ENCODE data around the gene SH3BP4. TPM values are rescaled to one million over a fixed set of nuclear protein-coding genes. Genes with fewer than 3 reads are reported as not detected.

SH3BP4 gene
- total RNA-seq, 4 donors from 2014 or later: 13.5 to 28.4 (median 20.1) TPM

DNA sequence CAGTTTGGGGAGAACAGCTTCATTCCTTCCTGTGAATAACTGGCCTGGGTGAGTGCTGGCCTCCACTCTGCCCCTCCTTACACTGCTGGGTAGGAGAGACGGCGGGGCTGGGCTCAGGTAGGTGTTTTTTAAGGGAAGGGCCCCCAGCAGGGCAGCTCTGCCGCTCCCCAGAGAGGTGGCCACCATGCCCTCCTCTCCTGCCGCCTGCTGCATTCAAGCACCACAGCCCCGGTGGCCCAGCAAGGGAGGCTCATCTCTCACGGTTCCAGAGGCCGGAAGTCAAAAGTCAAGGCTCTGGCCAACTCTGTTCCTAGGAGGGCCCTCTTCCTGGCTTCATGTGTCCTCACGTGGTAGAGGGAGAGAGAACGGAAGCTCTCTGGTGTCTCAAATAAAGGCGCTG is 81.1 kb downstream of the SH3BP4 start:
- intact Hi-C loops (cut with DNase I; ENCODE audit: low total_unique reads): no loop called here
- no peak overlapping the region for H3K27ac ChIP-seq
- H3K27me3 ChIP-seq: no peaks in the 10 kb centered on the region
- TF ChIP-seq POLR2A (IDR thresholded peaks at IDR 0.05): no peak
- TF ChIP-seq, protein P1, sequence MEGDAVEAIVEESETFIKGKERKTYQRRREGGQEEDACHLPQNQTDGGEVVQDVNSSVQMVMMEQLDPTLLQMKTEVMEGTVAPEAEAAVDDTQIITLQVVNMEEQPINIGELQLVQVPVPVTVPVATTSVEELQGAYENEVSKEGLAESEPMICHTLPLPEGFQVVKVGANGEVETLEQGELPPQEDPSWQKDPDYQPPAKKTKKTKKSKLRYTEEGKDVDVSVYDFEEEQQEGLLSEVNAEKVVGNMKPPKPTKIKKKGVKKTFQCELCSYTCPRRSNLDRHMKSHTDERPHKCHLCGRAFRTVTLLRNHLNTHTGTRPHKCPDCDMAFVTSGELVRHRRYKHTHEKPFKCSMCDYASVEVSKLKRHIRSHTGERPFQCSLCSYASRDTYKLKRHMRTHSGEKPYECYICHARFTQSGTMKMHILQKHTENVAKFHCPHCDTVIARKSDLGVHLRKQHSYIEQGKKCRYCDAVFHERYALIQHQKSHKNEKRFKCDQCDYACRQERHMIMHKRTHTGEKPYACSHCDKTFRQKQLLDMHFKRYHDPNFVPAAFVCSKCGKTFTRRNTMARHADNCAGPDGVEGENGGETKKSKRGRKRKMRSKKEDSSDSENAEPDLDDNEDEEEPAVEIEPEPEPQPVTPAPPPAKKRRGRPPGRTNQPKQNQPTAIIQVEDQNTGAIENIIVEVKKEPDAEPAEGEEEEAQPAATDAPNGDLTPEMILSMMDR (IDR thresholded peaks at IDR 0.05): no peak
- no peaks in the 10 kb centered on the region for H3K36me3 ChIP-seq
- H3K4me1 ChIP-seq: no peaks in the 10 kb centered on the region
- no peaks in the 10 kb centered on the region for H3K9me3 ChIP-seq
- DNase-seq: no peak
- H3K4me3 ChIP-seq: no peak overlapping the region

DNA sequence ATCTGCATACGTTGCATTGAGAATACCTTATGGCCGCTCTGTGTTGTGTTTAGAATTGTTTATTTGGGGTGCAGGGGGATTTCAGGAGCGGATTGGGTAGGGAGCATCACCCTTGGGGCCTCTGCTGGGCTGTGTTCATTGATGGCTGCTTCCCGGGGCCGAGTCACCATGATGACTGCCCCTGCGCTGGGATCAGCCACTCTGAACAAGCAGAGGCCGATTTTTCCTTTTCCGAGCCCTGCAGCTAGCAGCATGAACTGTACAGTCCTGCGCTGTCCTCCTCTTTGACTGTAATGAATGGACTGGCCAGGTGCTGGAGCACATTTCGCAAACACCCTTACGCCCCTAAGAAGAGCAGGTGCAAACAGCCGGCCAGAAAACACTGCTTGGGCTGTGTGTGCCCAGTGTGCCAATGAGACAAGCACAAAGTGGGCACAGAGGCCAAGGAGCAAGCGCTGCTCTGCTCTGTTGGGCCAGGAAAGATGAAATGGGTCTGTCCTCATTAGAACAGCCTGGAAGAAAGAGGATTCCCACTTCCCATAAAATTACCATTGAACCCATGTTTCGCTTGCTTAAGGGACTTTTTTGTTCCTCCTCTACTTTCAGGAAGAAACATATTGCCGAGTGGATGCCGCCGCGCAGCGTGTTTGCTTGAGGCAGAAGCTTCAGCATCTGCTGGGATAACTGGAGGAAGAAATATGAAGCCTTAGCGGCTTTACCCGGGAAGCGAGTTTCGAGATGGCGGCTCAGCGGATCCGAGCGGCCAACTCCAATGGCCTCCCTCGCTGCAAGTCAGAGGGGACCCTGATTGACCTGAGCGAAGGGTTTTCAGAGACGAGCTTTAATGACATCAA is 82.7 kb downstream of the SH3BP4 start:
- H3K27ac ChIP-seq: no peak overlapping the region
- no peaks in the 10 kb centered on the region for H3K27me3 ChIP-seq
- intact Hi-C loops (cut with DNase I; ENCODE audit: low total_unique reads): no loop called here
- no peak overlapping the region for H3K4me3 ChIP-seq
- no peaks in the 10 kb centered on the region for H3K9me3 ChIP-seq
- TF ChIP-seq, protein P1 (IDR thresholded peaks at IDR 0.05): no peak
- no peak for TF ChIP-seq POLR2A (IDR thresholded peaks at IDR 0.05)
- no peaks in the 10 kb centered on the region for H3K36me3 ChIP-seq
- H3K4me1 ChIP-seq: no peaks in the 10 kb centered on the region
- DNase-seq: no peak

DNA sequence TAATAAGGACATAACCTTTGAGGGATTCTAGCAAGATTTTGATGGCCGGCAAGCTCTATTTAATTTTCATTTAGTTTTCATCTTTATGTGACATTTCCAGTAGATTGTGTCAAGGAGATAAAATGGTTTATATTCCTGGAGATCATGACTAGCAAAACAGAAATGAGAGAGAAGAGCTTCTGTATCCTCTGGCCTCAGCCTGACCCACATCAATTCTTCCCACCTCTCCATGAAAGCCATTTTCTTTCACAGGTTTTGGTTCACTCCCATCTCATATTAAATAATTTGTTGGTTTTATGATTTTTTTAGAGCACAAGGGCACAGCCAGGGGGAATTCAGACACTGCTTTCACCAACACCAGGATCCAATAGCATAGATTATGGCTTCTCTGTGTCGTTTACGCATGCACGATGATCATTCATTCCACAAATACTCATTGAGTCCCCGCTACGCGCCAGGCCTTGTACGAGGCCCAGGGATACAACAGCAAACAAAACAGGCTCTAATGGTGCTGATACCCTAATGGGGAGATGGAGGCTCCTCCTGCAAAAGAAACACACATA is 85.9 kb downstream of the SH3BP4 start:
- Histone ChIP-seq H3K27ac (no peak overlapping the region), H3K4me3 (no peak overlapping the region), H3K27me3 (no peaks in the 10 kb centered on the region), H3K4me1 (no peaks in the 10 kb centered on the region), H3K36me3 (no peaks in the 10 kb centered on the region), H3K9me3 (no peaks in the 10 kb centered on the region)
- TF ChIP-seq, protein P1 (IDR thresholded peaks at IDR 0.05): no peak
- no peak for TF ChIP-seq POLR2A (IDR thresholded peaks at IDR 0.05)
- no peak for DNase-seq
- intact Hi-C loops (cut with DNase I; ENCODE audit: low total_unique reads): no loop called here

DNA sequence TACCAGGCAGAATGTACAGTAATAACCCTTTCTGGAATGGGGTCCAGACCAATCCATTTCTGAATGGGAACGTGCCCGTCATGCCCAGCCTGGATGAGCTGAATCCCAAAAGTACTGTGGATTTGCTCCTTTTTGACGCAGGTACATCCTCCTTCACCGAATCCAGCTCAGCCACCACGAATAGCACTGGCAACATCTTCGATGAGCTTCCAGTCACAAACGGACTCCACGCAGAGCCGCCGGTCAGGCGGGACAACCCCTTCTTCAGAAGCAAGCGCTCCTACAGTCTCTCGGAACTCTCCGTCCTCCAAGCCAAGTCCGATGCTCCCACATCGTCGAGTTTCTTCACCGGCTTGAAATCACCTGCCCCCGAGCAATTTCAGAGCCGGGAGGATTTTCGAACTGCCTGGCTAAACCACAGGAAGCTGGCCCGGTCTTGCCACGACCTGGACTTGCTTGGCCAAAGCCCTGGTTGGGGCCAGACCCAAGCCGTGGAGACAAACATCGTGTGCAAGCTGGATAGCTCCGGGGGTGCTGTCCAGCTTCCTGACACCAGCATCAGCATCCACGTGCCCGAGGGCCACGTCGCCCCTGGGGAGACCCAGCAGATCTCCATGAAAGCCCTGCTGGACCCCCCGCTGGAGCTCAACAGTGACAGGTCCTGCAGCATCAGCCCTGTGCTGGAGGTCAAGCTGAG is 89.6 kb downstream of the SH3BP4 start:
- Histone ChIP-seq H3K36me3 (no peaks in the 10 kb centered on the region), H3K4me3 (no peak overlapping the region), H3K27ac (no peak overlapping the region), H3K4me1 (no peaks in the 10 kb centered on the region), H3K9me3 (no peaks in the 10 kb centered on the region), H3K27me3 (no peaks in the 10 kb centered on the region)
- TF ChIP-seq, protein P1 (IDR thresholded peaks at IDR 0.05): no peak
- no peak for TF ChIP-seq POLR2A (IDR thresholded peaks at IDR 0.05)
- intact Hi-C loops (cut with DNase I; ENCODE audit: low total_unique reads): no loop called here
- DNase-seq: no peak

All from uterus (tissue), 4 donors.